ENCODE measurements around the gene BUB1.
"Not testable (repeated sequence)": the region's sequence is repeated elsewhere in the genome, so short reads cannot be mapped to it uniquely, and the experiment has no call there.

DNA sequence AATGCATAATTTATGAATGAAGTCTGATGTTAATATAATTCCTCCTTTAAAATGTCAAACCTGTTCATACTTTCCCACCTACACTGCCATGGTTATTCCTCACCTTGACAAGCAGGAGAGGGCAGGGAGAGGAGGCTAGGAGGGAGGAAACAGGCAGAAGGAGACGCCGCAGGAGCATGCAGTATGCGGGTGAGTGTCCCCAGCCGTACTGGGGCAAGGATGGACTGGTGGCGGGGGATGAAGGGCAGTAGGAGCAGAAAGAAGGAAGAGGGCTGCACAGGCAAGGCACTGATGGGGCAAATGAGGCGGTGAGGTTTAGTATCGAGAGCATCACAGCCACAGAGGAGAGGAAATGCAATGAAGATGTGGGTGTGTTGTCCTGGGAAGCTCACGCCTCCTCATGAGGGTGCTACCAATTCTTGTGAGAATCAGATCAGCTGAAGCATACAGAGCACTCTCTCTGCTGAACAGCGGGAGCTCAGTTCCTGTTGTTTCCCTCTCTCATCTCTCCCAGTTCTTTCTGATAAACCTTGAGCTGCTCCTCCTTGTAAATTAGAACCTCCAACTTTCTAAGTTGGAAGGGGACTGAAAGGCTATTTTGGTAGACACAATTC lies 58.4 kb downstream of the BUB1 start:
- TF ChIP-seq, protein P1, sequence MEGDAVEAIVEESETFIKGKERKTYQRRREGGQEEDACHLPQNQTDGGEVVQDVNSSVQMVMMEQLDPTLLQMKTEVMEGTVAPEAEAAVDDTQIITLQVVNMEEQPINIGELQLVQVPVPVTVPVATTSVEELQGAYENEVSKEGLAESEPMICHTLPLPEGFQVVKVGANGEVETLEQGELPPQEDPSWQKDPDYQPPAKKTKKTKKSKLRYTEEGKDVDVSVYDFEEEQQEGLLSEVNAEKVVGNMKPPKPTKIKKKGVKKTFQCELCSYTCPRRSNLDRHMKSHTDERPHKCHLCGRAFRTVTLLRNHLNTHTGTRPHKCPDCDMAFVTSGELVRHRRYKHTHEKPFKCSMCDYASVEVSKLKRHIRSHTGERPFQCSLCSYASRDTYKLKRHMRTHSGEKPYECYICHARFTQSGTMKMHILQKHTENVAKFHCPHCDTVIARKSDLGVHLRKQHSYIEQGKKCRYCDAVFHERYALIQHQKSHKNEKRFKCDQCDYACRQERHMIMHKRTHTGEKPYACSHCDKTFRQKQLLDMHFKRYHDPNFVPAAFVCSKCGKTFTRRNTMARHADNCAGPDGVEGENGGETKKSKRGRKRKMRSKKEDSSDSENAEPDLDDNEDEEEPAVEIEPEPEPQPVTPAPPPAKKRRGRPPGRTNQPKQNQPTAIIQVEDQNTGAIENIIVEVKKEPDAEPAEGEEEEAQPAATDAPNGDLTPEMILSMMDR (IDR thresholded peaks at IDR 0.05) = not testable (repeated sequence)
- not testable (repeated sequence) for TF ChIP-seq POLR2A (IDR thresholded peaks at IDR 0.05)

Measured in thyroid gland (tissue), 4 donors.